ENCODE measurements around the gene WNT10A.

WNT10A gene

DNA sequence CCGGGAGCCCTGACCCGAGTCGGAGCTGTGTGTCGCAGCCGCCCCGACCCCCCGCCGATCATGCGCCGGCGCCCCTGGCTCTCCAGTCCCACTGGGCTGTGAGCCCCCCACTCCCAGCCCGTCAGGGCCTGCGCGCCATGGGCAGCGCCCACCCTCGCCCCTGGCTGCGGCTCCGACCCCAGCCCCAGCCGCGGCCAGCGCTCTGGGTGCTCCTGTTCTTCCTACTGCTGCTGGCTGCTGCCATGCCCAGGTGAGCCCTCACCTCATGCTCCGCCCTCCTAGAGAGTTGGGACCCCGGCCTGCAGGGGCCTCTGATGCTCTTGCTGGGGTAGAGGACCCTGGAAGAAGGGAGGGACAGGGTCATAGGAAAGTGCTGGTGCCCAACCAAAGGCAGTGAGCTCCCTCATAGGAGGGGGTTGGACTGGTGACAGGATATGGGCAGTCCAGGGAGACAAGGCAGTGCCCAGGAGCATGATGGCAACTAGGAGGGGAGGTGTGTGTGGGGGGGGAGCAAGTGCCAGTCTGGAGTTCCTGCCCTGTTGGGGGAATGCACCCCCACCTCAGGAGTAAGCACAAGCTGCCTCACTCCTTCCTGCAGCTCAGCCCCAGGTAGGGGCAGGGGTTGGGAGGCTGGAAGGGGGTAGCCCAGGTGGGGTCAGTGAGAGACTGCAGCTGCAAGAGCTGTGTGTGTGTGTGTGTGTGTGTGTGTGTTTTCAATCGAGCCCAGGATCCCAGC lies 375 bp downstream of the WNT10A start:
- FAIRE-seq = peak; percentile 50
- no peak for TF ChIP-seq POLR2A (IDR thresholded peaks at IDR 0.05; ENCODE audit: low read depth, low read length)
- DNase-seq (ENCODE audit: insufficient read length) = no peak

DNA sequence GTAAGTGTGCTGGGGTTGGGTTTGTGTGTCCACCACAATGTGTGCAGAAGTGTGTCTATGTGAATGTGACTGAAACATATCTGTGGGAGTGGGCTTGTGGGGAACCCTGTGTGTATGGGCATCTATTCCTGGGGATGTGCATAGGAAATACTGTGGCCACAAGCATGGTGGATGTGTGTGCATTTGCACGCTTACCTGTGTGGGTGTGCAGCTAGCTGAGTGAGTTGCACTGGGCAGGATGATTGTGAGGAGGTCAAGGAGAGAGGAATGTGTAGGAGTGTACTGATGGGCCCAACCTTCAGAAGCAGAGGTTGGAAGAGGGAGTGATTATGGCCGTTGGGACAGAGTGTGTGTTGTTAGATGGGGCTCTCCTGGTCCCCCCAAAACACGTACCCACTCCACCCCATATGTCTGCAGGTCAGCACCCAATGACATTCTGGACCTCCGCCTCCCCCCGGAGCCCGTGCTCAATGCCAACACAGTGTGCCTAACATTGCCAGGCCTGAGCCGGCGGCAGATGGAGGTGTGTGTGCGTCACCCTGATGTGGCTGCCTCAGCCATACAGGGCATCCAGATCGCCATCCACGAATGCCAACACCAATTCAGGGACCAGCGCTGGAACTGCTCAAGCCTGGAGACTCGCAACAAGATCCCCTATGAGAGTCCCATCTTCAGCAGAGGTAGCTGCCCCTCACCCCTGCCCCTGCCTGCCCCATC lies 1.2 kb downstream of the WNT10A start:
- peak; percentile 66 for FAIRE-seq
- TF ChIP-seq TAF1 (IDR thresholded peaks at IDR 0.05; ENCODE audit: borderline replicate concordance, low read depth, low read length) (no peak), POLR2A (IDR thresholded peaks at IDR 0.05; ENCODE audit: low read depth, low read length) (no peak), POLR2AphosphoS5 (IDR thresholded peaks at IDR 0.05; ENCODE audit: low read depth, low read length) (no peak)
- DNase-seq (ENCODE audit: insufficient read length) = no peak

DNA sequence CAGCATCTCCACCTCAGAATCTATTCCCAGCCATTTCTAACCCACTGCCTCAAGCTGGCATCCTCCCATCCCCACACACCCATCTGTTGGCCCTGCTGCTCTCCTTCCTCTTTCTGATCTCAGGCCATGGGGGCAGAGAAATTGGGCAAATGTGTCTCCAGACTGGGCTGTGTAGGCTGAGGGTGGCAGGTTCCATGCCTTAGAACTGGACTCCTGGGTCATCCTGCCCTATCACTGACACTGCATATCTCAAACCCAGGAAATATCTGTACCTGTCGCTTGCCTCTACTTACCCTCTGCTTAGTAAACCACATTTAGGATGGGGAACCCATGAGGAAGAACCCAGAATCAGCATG lies 1.8 kb downstream of the WNT10A start:
- FAIRE-seq (peak; percentile 70), DNase-seq (ENCODE audit: insufficient read length) (no peak)
- TF ChIP-seq POLR2A (IDR thresholded peaks at IDR 0.05; ENCODE audit: low read depth, low read length) (no peak), POLR2AphosphoS5 (IDR thresholded peaks at IDR 0.05; ENCODE audit: low read depth, low read length) (no peak), TAF1 (IDR thresholded peaks at IDR 0.05; ENCODE audit: borderline replicate concordance, low read depth, low read length) (no peak)

DNA sequence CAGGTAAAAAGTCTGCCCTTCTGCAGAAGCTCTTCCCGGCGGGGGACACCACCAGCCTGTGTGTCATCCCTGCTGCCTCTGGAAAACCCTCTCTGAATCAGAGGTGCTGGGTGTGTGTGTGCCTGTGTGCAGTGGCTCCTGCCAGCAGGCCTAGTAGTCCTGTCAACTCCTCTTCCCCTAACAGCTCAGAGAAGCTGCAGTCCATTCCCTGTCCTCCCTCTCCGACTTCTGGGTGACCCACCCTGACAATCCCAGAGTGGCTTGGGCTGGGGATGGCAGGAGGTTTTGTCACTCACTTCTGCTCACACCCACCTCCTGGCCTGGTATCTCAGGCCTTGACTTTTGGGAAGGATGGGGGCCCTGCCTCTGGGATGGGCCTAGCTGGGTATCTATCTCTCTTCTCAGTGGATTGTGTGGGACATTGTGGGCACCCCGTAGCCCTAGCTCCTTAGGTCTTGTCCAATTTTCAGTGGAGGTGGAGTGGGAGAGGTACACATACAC lies 2.3 kb downstream of the WNT10A start:
- FAIRE-seq = no peak
- DNase-seq (ENCODE audit: insufficient read length) = no peak

DNA sequence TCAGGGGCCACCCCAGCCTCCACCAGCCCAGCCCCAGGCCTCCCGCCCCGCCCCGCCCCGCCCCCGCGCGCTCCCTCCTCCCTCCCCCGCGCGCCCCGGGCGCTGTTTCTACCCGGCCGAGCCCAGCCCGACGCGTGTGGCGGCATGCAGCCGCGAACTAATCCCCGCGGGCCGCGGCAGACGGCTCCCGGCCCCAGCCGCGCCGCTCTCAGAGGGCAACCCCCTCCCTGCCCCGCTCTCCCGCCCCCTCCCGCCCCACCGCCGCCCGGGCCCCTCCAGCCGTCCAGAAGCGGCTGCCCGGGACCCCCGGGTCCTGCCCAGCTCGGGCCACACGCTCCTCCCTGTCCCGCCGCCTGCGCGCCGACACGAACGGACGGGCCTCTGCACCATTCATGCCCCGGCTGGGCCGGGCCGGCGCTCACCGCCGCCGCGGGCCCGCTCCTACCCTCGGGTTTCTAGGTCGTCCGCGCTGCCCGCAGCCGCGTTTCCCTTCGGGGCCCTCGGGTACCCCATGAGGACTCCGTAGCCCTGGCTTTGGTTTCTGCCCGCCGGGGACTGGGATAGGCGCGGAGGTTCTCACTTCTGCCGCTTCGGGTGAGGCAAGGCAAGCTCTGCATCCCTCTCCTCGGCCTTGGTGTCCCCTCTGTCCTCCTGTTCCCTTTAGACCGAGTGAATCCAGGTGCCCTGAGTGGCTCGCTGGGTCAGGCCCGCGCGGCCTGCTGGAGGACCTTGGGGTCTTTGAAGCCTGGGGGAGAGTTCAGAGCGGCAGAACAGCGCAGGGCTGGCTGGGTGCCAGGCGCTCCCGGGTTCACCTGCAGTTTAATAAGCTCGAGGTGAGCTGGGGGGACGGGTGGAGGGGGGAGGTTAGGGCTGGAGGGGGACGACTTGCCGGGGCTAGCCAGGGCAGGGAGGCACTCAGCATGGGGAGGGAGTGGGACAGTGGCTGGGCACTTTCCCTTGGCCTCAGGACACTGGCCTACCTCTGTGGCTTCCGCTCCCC lies 3.1 kb downstream of the WNT10A start:
- TF ChIP-seq TAF1 (IDR thresholded peaks at IDR 0.05; ENCODE audit: borderline replicate concordance, low read depth, low read length) = no peak
- no peak for TF ChIP-seq POLR2A (IDR thresholded peaks at IDR 0.05; ENCODE audit: low read depth, low read length)
- TF ChIP-seq POLR2AphosphoS5 (IDR thresholded peaks at IDR 0.05; ENCODE audit: low read depth, low read length) = no peak
- FAIRE-seq (peak; percentile 85), DNase-seq (ENCODE audit: insufficient read length) (peak; percentile 65)

More for the DNA sequence above, 2.3 kb downstream of the WNT10A start:
- no peak for TF ChIP-seq POLR2AphosphoS5 (IDR thresholded peaks at IDR 0.05; ENCODE audit: low read depth, low read length)
- no peak for TF ChIP-seq POLR2A (IDR thresholded peaks at IDR 0.05; ENCODE audit: low read depth, low read length)
- no peak for TF ChIP-seq TAF1 (IDR thresholded peaks at IDR 0.05; ENCODE audit: borderline replicate concordance, low read depth, low read length)

DNA sequence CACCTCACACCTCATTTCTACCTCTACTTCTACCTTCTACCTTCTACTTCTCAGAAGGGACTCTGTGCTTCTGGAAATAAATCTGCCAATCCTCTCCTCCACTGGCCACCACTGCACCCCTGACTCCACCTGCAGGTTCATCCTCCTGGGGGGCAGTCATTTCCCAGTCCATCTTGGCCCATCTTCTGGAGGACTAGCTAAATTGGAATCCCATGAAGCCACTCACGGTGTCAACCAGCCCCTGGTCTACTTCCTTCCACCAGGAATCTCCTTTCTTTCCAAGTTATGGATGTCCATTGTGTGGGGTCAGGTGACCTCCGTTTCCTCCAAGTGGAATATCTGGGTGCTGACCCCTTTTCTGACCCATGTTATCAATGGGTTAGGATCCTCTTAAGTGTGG lies 3.9 kb downstream of the WNT10A start:
- FAIRE-seq (peak; percentile 65), DNase-seq (ENCODE audit: insufficient read length) (no peak)
- TF ChIP-seq POLR2AphosphoS5 (IDR thresholded peaks at IDR 0.05; ENCODE audit: low read depth, low read length) (no peak), POLR2A (IDR thresholded peaks at IDR 0.05; ENCODE audit: low read depth, low read length) (no peak), TAF1 (IDR thresholded peaks at IDR 0.05; ENCODE audit: borderline replicate concordance, low read depth, low read length) (no peak)

DNA sequence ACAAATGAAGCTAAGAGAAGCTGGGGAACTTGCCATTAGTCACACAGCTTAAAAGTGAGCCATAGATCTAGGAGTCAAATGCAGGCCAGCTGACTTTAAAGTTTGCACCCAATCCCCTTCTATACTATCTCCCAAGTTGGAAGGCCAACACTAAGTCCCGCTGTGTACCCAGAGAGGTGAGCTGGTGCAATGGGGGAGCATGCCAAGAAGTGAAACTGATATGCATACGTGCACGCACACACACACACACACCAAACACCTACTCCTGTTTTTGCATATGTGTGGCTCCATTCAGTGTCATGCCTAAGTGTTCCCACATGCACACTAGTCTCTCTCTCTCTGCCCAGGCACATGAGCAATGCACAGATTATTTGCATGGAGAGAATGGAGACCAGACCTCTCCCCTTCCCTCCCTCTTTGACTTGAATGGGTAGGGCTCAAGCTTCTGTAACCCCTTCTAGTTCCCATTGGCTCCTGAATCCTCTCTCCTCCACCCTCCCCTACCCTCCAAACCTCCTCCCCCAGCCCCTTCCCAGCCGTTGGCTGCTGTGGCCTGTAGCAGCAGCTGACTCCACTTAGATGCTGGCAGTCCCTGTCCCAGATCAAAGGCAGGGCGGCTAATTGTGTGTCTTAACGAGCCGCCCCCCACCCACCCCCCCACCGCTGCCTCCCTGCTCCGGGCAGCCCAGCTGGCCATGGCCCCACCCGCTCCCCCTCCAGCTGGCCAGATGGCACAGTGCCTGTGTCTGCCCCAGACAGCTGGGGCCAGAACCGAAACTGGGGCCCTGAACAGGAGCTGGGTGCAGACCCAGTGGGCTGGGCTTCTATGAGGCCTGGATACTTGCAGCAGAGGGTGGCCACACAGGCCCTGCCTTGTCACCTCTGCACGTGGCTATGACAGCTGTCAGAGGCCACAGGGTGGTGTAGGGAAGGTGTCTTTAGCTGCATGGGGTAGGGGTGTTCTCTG lies 5.6 kb downstream of the WNT10A start:
- DNase-seq (ENCODE audit: insufficient read length) = no peak
- FAIRE-seq = peak; percentile 98
- TF ChIP-seq POLR2A (IDR thresholded peaks at IDR 0.05; ENCODE audit: low read depth, low read length) (no peak), POLR2AphosphoS5 (IDR thresholded peaks at IDR 0.05; ENCODE audit: low read depth, low read length) (no peak), TAF1 (IDR thresholded peaks at IDR 0.05; ENCODE audit: borderline replicate concordance, low read depth, low read length) (no peak)

DNA sequence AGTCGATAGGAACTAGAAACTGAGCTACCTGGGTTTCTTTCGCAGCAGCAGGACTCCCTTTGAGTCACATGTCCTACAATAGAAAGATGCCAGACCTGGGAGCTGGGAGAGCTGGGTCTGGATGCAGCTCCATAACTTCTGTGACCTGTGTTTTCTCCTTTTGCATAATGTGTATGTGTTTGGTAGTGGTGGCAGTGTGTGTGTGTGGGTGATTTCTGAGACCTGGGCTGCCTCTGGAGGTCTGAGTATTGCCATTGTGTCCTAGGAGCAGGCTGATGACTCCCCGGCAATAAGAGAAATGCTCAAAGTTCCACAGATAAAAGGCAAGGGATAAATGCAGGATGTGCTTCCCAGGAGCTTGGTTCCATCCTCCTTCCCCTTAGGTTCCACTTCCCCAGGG lies 6.4 kb downstream of the WNT10A start:
- FAIRE-seq (peak; percentile 9), DNase-seq (ENCODE audit: insufficient read length) (no peak)
- no peak for TF ChIP-seq TAF1 (IDR thresholded peaks at IDR 0.05; ENCODE audit: borderline replicate concordance, low read depth, low read length)
- TF ChIP-seq POLR2AphosphoS5 (IDR thresholded peaks at IDR 0.05; ENCODE audit: low read depth, low read length) = no peak
- no peak for TF ChIP-seq POLR2A (IDR thresholded peaks at IDR 0.05; ENCODE audit: low read depth, low read length)

DNA sequence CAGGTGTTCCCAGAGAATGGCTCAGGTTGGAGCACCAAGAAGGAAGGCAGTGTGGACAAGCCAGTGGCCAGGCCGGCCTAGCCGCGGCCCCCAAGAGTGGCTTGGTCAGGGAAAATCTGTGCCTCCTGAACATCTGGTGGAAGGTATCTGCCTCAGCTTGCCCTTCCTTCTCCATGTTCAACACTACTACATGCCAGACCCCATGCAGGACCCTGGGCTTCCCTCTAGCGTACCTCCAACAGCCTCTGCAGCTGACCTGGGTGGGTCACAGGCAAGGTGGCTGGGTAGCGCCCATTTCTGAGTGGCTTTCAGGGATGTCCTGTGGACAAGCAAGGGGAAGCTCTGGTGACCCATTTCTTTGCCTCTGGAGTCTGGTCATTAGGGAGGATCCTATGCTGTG lies 7.7 kb downstream of the WNT10A start:
- DNase-seq (ENCODE audit: insufficient read length) (no peak), FAIRE-seq (no peak)
- TF ChIP-seq TAF1 (IDR thresholded peaks at IDR 0.05; ENCODE audit: borderline replicate concordance, low read depth, low read length) (no peak), POLR2A (IDR thresholded peaks at IDR 0.05; ENCODE audit: low read depth, low read length) (no peak), POLR2AphosphoS5 (IDR thresholded peaks at IDR 0.05; ENCODE audit: low read depth, low read length) (no peak)

DNA sequence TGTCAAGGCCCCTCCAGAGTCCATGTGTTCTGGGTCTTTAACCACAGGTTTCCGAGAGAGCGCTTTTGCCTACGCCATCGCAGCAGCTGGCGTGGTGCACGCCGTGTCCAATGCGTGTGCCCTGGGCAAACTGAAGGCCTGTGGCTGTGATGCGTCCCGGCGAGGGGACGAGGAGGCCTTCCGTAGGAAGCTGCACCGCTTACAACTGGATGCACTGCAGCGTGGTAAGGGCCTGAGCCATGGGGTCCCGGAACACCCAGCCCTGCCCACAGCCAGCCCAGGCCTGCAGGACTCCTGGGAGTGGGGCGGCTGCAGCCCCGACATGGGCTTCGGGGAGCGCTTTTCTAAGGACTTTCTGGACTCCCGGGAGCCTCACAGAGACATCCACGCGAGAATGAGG lies 9.3 kb downstream of the WNT10A start:
- DNase-seq (ENCODE audit: insufficient read length) (no peak), FAIRE-seq (no peak)
- no peak for TF ChIP-seq TAF1 (IDR thresholded peaks at IDR 0.05; ENCODE audit: borderline replicate concordance, low read depth, low read length)
- no peak for TF ChIP-seq POLR2A (IDR thresholded peaks at IDR 0.05; ENCODE audit: low read depth, low read length)
- TF ChIP-seq POLR2AphosphoS5 (IDR thresholded peaks at IDR 0.05; ENCODE audit: low read depth, low read length) = no peak

Data from GM12892 (cell line).